CD4-positive, alpha-beta T cell treated with Interleukin-6 at 100 ng/mL for 8 hours (primary cell): ENCODE data around the gene C14orf119.

Experiments
- DNase-seq: peaks from one replicate; pipeline ENCODE4 v3.0.0-alpha.2; 2020; ENCODE audit warnings: mixed read lengths, low spot score

The C14orf119 gene

GRCh38 chr14:23095196-23096108, at the start of gene C14orf119:
C14orf119 (plus strand) TSS chr14:23095505; CDS start chr14:23097659, 2,154 bp downstream.
- peak; percentile 100 for DNase-seq

DNA sequence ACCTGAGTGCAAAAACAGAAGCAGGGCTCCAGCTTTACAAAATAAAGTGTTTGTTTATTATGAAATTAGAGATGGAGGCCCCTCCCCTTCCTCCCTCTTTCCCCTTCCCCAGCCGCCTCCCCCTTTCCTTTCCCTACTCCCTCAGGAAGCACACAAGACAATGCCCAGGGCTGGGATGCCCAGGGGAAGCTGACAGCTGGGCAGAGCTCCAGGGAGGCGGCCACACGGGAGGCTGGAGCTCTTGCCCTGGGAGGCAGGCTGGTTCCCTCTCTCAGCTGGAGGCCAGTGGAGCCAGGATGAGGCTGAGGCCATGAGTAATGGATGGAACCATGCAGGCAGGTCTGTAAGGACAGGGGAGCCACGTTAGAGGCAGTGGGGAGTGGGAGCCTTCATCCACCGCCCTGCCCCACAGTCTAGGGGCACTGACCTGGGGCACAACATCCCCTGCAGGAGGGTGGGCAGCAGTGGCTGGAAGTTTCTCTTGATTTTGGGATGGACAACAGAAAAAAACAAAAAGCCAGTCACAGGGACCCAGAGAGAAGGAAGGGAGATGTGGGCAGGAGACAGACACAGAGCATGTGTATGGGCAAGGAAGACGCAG, 48.2 kb upstream of the C14orf119 start:
- no peak for DNase-seq

GRCh38 chr14:23047751-23048693, 47.3 kb upstream of the C14orf119 start:
- no peak for DNase-seq

- DNase-seq = no peak
Measured at GRCh38 chr14:23049011-23049410, 46.3 kb upstream of the C14orf119 start.

DNA sequence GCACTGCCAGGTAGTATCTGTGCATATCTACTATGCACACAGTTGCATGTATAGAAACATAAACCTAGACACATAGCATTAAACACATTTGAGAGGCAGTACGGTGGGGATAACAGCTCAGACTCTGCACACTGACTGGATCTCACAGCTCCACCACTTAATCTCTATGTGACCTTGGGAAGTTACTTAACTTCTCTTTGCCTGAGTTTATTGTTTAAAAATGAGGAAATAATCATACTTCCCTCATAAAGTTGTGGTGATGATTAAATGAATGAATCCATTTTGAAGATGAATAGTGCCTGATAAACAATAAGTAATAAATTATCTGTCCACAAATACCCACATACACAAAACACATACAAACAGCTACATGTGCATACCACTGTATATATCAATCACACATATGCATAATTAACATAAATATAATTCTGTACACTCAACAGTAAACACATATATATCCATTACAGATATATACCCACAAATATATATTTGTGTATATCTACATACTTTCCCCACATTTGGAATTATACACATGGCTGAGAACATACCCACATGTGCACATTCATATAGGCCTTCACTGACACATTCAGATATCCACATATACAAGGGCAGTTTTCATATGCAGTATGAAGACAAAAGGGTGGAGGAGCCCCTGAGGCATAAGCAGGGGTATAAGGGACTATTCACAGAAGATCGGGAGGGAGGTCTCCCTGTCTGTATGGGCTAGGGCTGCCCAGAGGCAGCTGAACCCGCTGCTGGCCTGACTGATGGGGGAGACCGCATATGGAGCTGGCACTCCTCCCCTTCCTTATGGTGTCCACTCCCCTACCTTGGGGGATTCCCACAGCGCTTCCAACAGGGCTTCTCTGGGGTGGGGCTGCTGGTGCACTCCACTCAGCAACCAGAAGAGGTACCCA, 43.9 kb upstream of the C14orf119 start:
- no peak for DNase-seq

DNA sequence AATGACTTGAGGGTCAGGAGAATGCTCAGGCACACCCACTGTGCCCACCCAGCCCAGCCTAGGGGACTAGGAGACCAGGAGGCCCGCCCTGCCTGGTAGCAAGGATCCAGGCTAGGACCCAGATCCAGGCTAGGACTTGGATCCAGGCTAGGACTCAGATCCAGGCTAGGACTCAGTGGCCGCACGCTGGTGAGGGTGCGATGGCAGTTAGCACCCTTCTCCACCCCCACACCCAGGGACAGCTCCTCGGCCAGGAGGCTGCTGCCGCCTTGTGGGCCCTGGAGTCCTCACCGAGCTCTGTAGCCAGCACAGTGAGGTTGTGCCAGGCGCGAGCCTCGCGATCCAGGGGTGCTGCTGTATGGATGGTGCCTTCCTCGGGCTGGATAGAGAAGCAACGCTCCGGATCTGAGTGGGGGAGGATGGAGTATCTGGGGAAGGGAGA, 43.1 kb upstream of the C14orf119 start:
- no peak for DNase-seq

GRCh38 chr14:23052671-23053070, 42.6 kb upstream of the C14orf119 start:
- no peak for DNase-seq

DNA sequence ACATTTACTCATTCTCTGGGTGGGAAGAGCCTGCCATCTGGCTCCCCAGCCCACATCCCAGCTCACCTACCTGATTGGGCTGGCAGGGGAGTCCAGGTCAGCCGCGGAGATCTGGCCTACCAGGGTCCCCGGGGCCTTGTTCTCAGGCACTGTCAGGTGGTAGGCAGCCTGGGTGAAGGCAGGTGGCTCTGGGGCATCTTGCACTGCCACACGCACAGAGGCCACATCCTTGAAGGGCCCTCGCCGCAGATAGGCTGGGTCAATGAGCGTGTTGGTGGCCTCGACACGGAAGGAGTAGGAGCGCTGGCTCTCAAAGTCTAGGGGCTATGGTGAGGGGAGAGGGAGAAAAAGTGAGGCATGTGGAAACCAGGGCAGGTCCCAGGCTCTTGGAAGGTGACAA, 41.9 kb upstream of the C14orf119 start:
- no peak for DNase-seq

DNA sequence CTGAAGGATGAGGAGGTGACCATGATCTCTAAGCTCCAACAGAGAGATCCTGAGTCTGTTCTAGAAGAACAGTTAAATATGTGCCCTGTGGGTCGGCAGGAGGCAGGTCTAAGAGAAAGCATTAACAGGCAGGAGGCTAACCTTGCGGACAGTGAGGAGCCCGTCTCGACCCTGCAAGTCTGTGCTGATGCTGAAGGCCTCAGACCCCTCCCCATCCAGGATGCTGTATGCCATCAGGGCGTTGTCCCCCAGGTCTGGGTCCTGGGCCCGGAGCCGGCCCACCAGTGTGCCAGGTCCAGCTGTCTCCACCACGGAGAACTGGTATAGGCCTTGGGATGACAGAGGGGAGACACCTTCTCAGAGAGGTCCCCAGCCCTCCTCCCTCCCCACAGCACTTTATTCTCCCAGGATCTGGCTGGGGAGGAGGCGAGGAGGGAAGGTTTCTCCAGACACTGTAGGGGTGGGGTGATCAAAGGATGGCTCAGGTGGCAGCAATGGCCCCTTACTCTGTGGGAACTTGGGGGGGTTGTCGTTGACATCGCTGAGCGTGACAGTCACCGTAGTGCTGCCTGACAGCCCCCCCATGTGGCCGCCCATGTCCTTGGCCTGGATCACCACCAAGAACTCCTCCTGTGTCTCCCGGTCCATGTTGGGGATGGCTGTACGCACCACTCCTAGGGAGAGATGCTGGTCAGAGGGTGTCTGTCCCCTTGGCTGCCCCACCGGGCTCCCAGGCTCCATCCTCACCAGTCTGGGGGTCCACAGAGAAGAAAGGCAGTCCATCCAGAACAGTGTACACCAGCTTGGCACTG, 41.1 kb upstream of the C14orf119 start:
- DNase-seq = no peak

- DNase-seq = no peak
Measured at GRCh38 chr14:23055147-23055550, 40.2 kb upstream of the C14orf119 start.

- DNase-seq = no peak
Measured at GRCh38 chr14:23055621-23056144, 39.6 kb upstream of the C14orf119 start.

GRCh38 chr14:23056145-23056955, 39.0 kb upstream of the C14orf119 start:
- peak; percentile 68 for DNase-seq

- DNase-seq = peak; percentile 59
Measured at GRCh38 chr14:23056956-23057756, 38.1 kb upstream of the C14orf119 start, which contains the start of gene CDH24. CDH24 (minus strand) TSS chr14:23057520; CDS start chr14:23055733, 1,787 bp downstream.

DNA sequence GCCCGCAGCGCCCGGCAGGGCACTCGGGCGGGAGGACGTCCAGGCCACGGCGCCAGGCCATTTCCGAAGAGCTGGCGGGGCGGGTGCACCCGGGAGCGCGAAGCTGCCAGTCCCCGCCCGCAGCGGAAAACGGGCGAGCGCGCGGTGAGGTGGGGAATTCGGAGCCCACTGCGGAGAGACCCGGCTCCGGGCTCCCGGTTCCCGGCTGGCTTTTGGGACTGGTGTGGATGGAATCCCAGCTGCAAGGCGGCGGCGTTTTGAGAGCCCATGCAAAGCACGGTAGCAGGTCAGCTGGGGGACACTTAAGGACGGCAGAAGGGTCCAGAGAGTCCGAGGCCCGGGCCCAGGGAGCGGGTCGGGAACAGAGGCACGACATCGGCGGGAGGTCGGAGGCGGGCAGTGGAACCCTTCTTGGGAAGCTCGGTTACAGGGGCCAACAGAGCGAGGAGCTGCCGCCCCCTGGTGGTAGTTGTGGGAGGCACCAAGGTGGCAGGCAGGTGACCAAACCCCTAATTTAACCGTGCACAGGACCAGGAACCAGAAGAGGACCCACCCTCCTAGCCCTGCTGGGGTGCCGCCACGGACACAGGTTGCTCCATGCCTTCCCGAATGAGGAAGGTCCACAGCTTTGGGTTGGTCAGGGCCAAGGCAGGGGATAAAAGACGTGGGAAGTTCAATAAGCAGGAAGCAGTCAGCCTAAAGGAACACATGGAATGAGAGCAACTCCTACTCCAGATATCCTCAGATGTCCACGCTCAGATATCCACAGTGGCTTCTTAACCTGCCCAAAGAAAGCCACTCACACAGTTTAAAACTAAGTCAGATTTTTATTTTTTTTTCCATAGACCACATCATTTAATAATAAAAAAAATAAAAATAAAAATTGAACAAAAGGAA, 37.3 kb upstream of the C14orf119 start:
- DNase-seq = peak; percentile 86

- no peak for DNase-seq
Measured at GRCh38 chr14:23058654-23059504, 36.4 kb upstream of the C14orf119 start.
